Sigmoid colon (tissue), 7 donors: ENCODE data around the gene ZNF44. TPM values are rescaled to one million over a fixed set of nuclear protein-coding genes. Genes with fewer than 3 reads are reported as not detected.

Source experiments
- DNase-seq: peaks from one replicate; pipeline ENCODE4 v3.0.0-alpha.2; 2019
- H3K27ac ChIP-seq, 4 donors: fragments of 200-600 bp; sonication (generic); one replicate each; pipeline ENCODE4 v1.5.1; 2016 to 2019; ENCODE audit warnings: mild to moderate bottlenecking in 1 of 4
- H3K27me3 ChIP-seq, 3 donors: fragments of 200-600 bp; sonication (generic); one replicate each; pipeline ENCODE4 v1.5.1; 2019; ENCODE audit warnings: mild to moderate bottlenecking in 1 of 3
- H3K36me3 ChIP-seq, 4 donors: fragments of 200-600 bp; sonication (generic); one replicate each; pipeline ENCODE4 v1.5.1; 2016 to 2019
- H3K4me1 ChIP-seq, 4 donors: fragments of 200-600 bp; sonication (generic); one replicate each; pipeline ENCODE4 v1.5.1; 2017 to 2019
- H3K4me3 ChIP-seq, 4 donors: fragments of 200-600 bp; sonication (generic); one replicate each; pipeline ENCODE4 v1.5.1; 2017 to 2019; ENCODE audit warnings: mild to moderate bottlenecking in 2 of 4, moderate library complexity in 1 of 4
- H3K9me3 ChIP-seq, 4 donors: fragments of 200-600 bp in 3 of 4; sonication (generic) in 3 of 4; one replicate each; pipeline versions ENCODE4 v1.5.1 to v1.6.1; 2013 to 2019
- EP300 ChIP-seq, 4 donors: sonication (generic); formaldehyde crosslinking; IDR thresholded peaks; one replicate each; pipeline ENCODE4 v1.6.1; 2017; ENCODE audit warnings: antibody characterized with exemption in 4 of 4
- POLR2A ChIP-seq, 2 donors: fragments of 450-650 bp; IDR thresholded peaks; one replicate each; pipeline ENCODE4 v1.6.1; 2016; ENCODE audit warnings: antibody characterized with exemption in 2 of 2, mild to moderate bottlenecking in 2 of 2, moderate library complexity in 2 of 2
- POLR2AphosphoS5 ChIP-seq, 4 donors: sonication (generic); formaldehyde crosslinking; IDR thresholded peaks; one replicate each; pipeline ENCODE4 v1.6.1; 2017; ENCODE audit warnings: antibody characterized with exemption in 4 of 4
- WGBS, 2 donors: extraction: QIAGEN DNeasy Blood & Tissue Kit; methylation state at CpG; one replicate each; pipeline ENCODE4 v1.1.7; 2013; 5-methylcytosine and 5-hydroxymethylcytosine counted together
- intact Hi-C: fragments of 100-400 bp; cut with DNase I; formaldehyde crosslinking; loops from one replicate; pipeline ENCODE4 v1.15.1; 2023
- polyA plus RNA-seq, 3 donors: library from polyadenylated mRNA; stranded (reverse); fragments of 200-250 nt; gene quantifications; one replicate each; pipeline ENCODE4 v1.2.3, GENCODE V29; 2013
- total RNA-seq, 4 donors: library from RNA; depleted of rRNA; stranded (reverse); fragments of >200 nt; gene quantifications; one replicate each; pipeline ENCODE4 v1.1.0, GENCODE V29; 2016
- TF ChIP-seq, protein P1 (sequence below), 4 experiments: fragments of 450-650 bp in 3 of 4; fragments of 200-600 bp in 1 of 4; IDR thresholded peaks; one replicate each; pipeline ENCODE4 v1.5.1; 2016 to 2019; ENCODE audit warnings: antibody characterized with exemption in 4 of 4, mild to moderate bottlenecking in 3 of 4, moderate library complexity in 2 of 4
- donor health status: healthy with polysubstance abuse.
- donor health status: Bipolar disorder and iron deficiency.
- donor health status: healthy.

Gene ZNF44
- total and polyA plus RNA-seq, 7 donors, result 6.4 to 16.3 (median 9.6) TPM

DNA sequence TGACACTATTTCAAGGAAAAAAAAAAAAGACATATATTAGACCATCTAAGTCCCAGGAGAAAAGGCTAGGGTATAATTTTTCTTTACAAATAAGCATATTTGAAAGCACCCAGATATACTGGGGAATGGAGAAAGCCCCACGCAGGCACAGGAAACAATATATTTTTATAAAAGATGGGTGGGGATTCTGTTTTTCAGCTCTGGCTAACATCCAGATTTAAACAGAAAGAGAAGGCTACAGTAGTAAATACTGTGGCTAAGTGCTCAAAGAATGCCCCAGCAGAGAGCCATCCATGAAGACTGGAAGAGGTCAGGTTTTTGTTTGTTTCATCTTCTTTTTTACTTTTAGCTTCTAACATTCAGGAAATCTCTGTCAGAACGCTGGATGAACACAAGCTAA, 16.0 kb downstream of the ZNF44 start:
- DNase-seq, result no peak
- WGBS, 2 donors, result 62 to 88% methylated on average over 2 of the region's 2 CpGs
- H3K27me3 ChIP-seq, result no peaks in the 10 kb centered on the region
- H3K27ac ChIP-seq, result no peak overlapping the region
- intact Hi-C loops, result no loop called here
- H3K9me3 ChIP-seq, result peaks cover 0 to 33% (median under 1%) of the 10 kb centered on the region in 4 donors
- TF ChIP-seq, protein P1, sequence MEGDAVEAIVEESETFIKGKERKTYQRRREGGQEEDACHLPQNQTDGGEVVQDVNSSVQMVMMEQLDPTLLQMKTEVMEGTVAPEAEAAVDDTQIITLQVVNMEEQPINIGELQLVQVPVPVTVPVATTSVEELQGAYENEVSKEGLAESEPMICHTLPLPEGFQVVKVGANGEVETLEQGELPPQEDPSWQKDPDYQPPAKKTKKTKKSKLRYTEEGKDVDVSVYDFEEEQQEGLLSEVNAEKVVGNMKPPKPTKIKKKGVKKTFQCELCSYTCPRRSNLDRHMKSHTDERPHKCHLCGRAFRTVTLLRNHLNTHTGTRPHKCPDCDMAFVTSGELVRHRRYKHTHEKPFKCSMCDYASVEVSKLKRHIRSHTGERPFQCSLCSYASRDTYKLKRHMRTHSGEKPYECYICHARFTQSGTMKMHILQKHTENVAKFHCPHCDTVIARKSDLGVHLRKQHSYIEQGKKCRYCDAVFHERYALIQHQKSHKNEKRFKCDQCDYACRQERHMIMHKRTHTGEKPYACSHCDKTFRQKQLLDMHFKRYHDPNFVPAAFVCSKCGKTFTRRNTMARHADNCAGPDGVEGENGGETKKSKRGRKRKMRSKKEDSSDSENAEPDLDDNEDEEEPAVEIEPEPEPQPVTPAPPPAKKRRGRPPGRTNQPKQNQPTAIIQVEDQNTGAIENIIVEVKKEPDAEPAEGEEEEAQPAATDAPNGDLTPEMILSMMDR (IDR thresholded peaks at IDR 0.05), result no peak
- TF ChIP-seq EP300 (IDR thresholded peaks at IDR 0.05) (no peak), POLR2AphosphoS5 (IDR thresholded peaks at IDR 0.05) (no peak), POLR2A (IDR thresholded peaks at IDR 0.05) (no peak)
- peaks cover 0 to 3% (median 0%) of the 10 kb centered on the region in 4 donors for H3K4me1 ChIP-seq
- peaks cover 1 to 24% (median 19%) of the 10 kb centered on the region in 4 donors for H3K36me3 ChIP-seq
- no peak overlapping the region for H3K4me3 ChIP-seq

DNA sequence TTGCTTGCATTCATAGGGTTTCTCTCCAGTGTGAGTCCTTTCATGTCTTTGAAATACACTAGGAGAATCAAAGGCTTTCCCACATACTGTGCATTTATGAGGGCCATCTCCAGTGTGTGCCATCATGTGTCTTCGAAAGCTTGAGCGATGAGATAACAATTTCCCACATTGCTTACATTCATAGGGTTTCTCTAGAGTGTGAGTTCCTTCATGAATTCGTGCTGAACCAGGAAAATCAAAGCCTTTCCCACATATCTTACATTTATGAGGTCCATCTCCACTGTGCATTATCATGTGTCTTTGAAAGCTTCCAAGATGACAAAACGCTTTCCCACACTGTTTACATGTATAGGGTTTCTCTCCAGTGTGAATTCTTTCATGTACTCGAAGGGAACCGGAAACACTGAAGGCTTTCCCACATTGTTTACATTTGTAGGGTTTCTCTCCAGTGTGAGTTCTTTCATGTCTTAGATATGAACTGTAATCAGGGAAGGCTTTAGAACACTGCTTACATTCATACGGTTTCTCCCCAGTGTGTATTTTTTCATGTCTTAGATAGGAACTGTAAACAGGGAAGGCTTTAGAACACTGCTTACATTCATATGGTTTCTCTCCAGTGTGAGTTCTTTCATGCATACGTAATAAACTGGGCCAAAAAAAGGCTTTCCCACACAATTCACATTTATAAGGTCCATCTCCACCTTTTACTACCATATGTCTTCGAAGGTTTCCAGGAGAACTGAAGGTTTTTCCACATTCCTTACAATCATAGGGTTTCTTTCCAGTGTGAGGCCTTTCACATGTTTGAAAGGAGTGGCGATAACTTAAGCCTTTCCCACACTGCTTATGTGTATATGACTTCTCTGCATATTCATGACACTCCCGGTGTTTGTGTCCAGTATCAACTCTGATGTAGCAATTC, 21.4 kb downstream of the ZNF44 start:
- H3K27me3 ChIP-seq, result no peaks in the 10 kb centered on the region
- DNase-seq, result no peak
- H3K36me3 ChIP-seq, result peaks cover 17 to 62% (median 41%) of the 10 kb centered on the region in 4 donors
- peaks cover 9 to 58% (median 14%) of the 10 kb centered on the region in 4 donors for H3K9me3 ChIP-seq
- intact Hi-C loops, result no loop called here
- H3K4me3 ChIP-seq, result no peak overlapping the region
- TF ChIP-seq, protein P1 (IDR thresholded peaks at IDR 0.05), result no peak
- no peak for TF ChIP-seq EP300 (IDR thresholded peaks at IDR 0.05)
- no peak for TF ChIP-seq POLR2AphosphoS5 (IDR thresholded peaks at IDR 0.05)
- no peak for TF ChIP-seq POLR2A (IDR thresholded peaks at IDR 0.05)
- no peak overlapping the region for H3K27ac ChIP-seq
- 98% methylated on average over 11 of the region's 11 CpGs for WGBS, 2 donors
- H3K4me1 ChIP-seq, result no peaks in the 10 kb centered on the region

DNA sequence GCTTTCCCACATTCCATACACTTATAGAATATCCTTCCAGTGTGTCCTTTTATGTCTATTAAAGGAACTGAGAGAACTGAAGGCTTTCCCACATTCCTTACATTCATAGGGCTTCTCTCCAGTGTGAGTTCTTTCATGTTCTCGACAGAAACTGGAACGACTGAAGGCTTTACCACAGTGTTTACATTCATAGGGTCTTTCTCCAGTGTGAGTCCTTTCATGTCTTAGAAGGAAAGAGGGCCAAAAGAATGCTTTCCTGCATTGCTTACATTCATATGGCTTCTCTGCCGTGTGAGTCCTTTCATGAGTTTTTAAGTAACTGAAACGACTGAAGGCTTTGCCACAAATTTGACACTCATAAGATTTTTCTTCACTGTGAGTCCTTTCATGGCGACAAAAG, 22.3 kb downstream of the ZNF44 start:
- Histone ChIP-seq H3K36me3 (peaks cover 17 to 62% (median 41%) of the 10 kb centered on the region in 4 donors), H3K27me3 (no peaks in the 10 kb centered on the region), H3K27ac (no peak overlapping the region), H3K9me3 (peaks cover 9 to 51% (median 14%) of the 10 kb centered on the region in 4 donors), H3K4me3 (no peak overlapping the region), H3K4me1 (no peaks in the 10 kb centered on the region)
- intact Hi-C loops, result no loop called here
- 97 to 98% methylated on average over 5 of the region's 5 CpGs for WGBS, 2 donors
- DNase-seq, result no peak
- TF ChIP-seq, protein P1 (IDR thresholded peaks at IDR 0.05), result no peak
- TF ChIP-seq EP300 (IDR thresholded peaks at IDR 0.05) (no peak), POLR2A (IDR thresholded peaks at IDR 0.05) (no peak), POLR2AphosphoS5 (IDR thresholded peaks at IDR 0.05) (no peak)

DNA sequence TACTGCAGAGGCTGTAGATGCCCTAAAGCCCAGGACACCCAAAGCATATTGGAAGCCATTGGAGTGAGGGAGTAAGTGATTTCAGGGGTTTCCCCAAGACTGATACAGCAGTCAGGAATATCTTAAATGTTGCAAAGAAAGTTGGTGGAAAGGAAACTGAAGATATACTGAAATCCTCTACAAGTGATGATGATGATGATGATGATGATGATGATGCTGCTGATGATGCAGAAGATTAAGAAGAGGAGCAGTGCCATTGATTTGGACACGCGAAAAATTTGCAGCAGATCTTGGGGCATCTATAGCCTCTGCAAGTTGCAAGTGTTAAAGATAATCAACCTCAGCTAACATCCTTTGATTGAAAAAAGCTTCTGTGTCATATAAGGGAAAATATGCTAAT, 23.8 kb downstream of the ZNF44 start:
- intact Hi-C loops, result no loop called here
- 98 to 99% methylated on average over 2 of the region's 2 CpGs for WGBS, 2 donors
- peaks cover 9 to 50% (median 14%) of the 10 kb centered on the region in 4 donors for H3K9me3 ChIP-seq
- H3K36me3 ChIP-seq, result peaks cover 17 to 59% (median 39%) of the 10 kb centered on the region in 4 donors
- no peaks in the 10 kb centered on the region for H3K4me1 ChIP-seq
- no peak overlapping the region for H3K4me3 ChIP-seq
- DNase-seq, result no peak
- no peak overlapping the region for H3K27ac ChIP-seq
- no peaks in the 10 kb centered on the region for H3K27me3 ChIP-seq
- TF ChIP-seq POLR2A (IDR thresholded peaks at IDR 0.05) (no peak), POLR2AphosphoS5 (IDR thresholded peaks at IDR 0.05) (no peak), EP300 (IDR thresholded peaks at IDR 0.05) (no peak)
- TF ChIP-seq, protein P1 (IDR thresholded peaks at IDR 0.05), result no peak
